Large intestine (tissue), 3 donors: Measurements from ENCODE around the gene DMD. TPM values are rescaled to one million over a fixed set of nuclear protein-coding genes. Genes with fewer than 3 reads are reported as not detected.
A peak's percentile ranks its signal among the peaks of the same experiment; 100 is the strongest.

Experiments used
- DNase-seq, 2 donors: peaks; one replicate each; pipeline versions ENCODE4 v3.0.0 to v3.0.0-alpha.2; 2013
- H3K27ac ChIP-seq: one replicate; pipeline ENCODE4 v1.5.1; 2013; ENCODE audit warnings: low read length
- H3K27me3 ChIP-seq: 2 replicates; pipeline ENCODE4 v1.6.1; 2013; ENCODE audit warnings: low read length; ENCODE audit not compliant: control insufficient read depth, insufficient read depth
- H3K36me3 ChIP-seq: 2 replicates; pipeline ENCODE4 v1.6.1; 2013; ENCODE audit warnings: low read length; ENCODE audit not compliant: control insufficient read depth, insufficient read depth
- H3K4me1 ChIP-seq: one replicate; pipeline ENCODE4 v1.6.1; 2013; ENCODE audit warnings: low read length; ENCODE audit not compliant: control insufficient read depth, insufficient read depth
- H3K4me3 ChIP-seq: one replicate; pipeline ENCODE4 v1.5.1; 2013; ENCODE audit warnings: low read length
- H3K9me3 ChIP-seq: one replicate; pipeline ENCODE4 v1.6.1; 2013; ENCODE audit warnings: mild to moderate bottlenecking, low read depth, low read length, moderate library complexity; ENCODE audit not compliant: control insufficient read depth
- WGBS: methylation state at CpG from one replicate; pipeline ENCODE4 v1.1.5; 2013; ENCODE audit warnings: low lambda C conversion rate; ENCODE audit not compliant: insufficient coverage; 5-methylcytosine and 5-hydroxymethylcytosine counted together
- polyA plus RNA-seq: library from polyadenylated mRNA; unstranded; fragments of 120-200 nt; gene quantifications from one replicate; pipeline ENCODE4 v1.2.1, GENCODE V29; 2013

DMD gene
- polyA plus RNA-seq, 1 donor, result 23.3 TPM

DNA sequence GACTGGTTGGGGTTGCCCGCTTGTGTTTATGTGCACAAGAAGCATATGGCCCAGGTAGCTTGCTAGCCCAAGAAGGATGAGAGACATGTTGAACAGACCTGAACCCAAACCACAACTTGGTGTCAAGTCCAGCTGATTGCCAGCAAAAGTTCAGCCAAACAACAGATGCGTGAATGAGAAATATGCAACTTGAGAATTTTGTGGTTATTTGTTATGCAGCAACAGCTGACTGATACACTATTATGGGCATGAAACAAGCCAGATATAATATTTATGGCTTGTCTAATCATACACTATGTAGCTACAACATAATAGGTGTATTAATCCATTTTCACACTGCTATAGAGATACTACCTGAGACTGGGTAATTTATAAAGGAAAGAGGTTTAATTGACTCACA is 2073.2 kb downstream of the DMD start:
- no peaks in the 10 kb centered on the region for H3K4me1 ChIP-seq

DNA sequence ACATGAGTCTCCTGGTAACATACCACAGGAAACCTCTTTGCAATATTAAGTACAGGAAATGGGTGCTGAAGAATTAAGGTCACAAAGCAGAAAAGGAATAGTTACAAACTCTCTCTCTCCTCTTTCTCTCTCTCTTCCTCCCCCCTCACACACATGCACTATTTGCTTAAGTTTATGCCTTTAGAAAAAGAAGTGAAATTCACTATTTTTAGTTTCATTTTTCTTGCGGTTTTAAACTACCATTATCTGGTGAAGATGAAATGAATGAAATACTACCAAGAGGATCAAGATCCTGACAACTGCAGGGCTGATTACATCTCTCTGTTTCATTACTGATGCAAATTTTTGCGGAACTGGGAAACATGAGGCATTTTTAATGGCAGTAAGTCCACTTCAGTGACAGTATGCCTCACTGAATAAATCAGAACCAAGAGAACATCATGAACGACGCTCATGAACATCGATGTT is 2075.2 kb downstream of the DMD start:
- Histone ChIP-seq H3K4me3 (no peak overlapping the region), H3K27me3 (no peaks in the 10 kb centered on the region), H3K36me3 (peaks cover 4% of the 10 kb centered on the region), H3K9me3 (peaks cover 5% of the 10 kb centered on the region), H3K27ac (no peak overlapping the region), H3K4me1 (no peaks in the 10 kb centered on the region)
- no peak for DNase-seq
- no CpG with 5 or more reads among the region's 5 CpGs for WGBS

More for the DNA sequence above, 2073.2 kb downstream of the DMD start:
- no peak overlapping the region for H3K27ac ChIP-seq
- H3K9me3 ChIP-seq, result peaks cover 5% of the 10 kb centered on the region
- no peak for DNase-seq
- no peaks in the 10 kb centered on the region for H3K27me3 ChIP-seq
- H3K4me3 ChIP-seq, result no peak overlapping the region
- H3K36me3 ChIP-seq, result no peaks in the 10 kb centered on the region
- WGBS, result no CpG with 5 or more reads among the region's 2 CpGs

DNA sequence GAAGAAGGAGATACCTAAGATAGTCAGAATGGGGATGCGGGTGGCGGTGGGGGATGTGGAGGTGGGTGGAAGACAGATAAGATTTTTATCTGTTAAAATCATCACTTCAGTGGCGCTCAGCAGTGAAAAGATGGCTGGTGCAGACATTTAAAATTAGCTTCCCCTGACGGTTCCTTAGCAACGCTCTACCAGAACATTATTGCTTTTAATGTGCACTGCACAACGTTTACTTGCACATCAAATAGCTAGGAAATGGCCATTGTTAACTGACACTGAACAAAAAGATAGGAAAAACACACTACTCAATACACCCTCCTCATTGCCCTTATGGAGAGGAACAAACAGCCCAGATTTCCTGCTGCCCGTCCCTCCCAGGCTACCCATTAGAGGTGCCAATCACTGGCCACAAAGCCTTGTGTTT is 2078.5 kb downstream of the DMD start:
- Histone ChIP-seq H3K27ac (no peak overlapping the region), H3K4me1 (no peaks in the 10 kb centered on the region), H3K4me3 (no peak overlapping the region), H3K27me3 (no peaks in the 10 kb centered on the region), H3K9me3 (peaks cover under 1% of the 10 kb centered on the region), H3K36me3 (peaks cover 4% of the 10 kb centered on the region)
- no peak for DNase-seq
- no CpG with 5 or more reads among the region's 7 CpGs for WGBS

DNA sequence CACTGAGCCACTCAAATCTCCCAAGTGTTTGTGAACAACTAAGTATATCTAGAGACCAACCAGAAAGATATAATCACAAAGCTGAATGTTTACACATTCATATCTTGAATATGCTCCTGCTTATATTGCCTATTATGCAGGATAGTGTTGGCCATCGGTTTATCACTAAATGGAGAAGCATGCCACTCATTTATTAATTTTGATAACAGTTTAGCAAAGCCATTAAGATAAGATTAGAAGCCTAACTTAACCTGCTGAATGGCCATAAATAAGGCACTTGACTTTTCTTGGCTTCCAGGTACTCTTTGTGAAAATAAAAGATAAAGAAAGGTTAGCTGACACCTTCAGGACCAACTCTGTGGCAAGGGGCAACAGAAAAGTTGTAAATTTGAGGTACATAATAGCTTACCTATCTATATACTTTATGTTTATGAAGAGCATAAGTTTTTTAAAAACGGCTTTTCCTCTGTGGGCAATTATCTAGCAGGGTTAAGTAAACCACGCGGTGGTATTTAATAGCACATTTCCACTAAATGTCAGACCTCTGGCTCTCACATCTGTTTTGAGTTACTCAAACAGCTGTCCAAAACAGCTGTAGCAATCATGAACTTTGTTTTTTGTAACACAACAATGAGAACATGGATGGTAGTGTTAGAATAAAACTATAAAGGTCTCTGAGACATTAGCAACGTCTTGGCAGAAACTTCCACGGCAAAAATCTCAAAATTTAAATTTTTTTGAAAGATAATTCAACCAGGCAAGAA is 2080.7 kb downstream of the DMD start:
- peaks cover 3% of the 10 kb centered on the region for H3K9me3 ChIP-seq
- WGBS, result no CpG with 5 or more reads among the region's 6 CpGs
- no peak overlapping the region for H3K4me3 ChIP-seq
- H3K4me1 ChIP-seq, result no peaks in the 10 kb centered on the region
- no peak overlapping the region for H3K27ac ChIP-seq
- DNase-seq, result no peak
- H3K36me3 ChIP-seq, result peaks cover 4% of the 10 kb centered on the region
- H3K27me3 ChIP-seq, result no peaks in the 10 kb centered on the region

DNA sequence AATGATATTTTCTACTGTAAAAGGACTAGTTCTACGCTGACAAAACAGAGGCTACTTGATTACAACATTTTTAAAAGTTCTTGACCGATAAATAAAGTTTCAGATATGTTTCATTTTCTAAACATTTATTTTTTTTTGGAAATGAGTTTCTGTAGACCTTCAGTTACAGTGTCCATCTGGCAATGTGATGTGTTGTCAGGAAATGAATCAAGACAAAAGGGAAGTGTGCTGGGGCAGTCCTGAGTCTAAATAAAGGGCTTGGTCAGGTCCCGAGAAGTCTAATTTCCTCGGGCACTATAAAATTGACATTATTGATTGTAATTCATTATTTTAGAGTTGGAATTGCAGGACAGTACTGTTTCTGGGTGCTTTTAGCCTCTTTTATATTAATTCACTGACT is 2082.5 kb downstream of the DMD start:
- H3K9me3 ChIP-seq, result peaks cover 3% of the 10 kb centered on the region
- no CpG with 5 or more reads among the region's 4 CpGs for WGBS
- H3K4me3 ChIP-seq, result no peak overlapping the region
- no peak for DNase-seq
- no peaks in the 10 kb centered on the region for H3K4me1 ChIP-seq
- peaks cover 4% of the 10 kb centered on the region for H3K36me3 ChIP-seq
- H3K27me3 ChIP-seq, result no peaks in the 10 kb centered on the region
- H3K27ac ChIP-seq, result no peak overlapping the region

DNA sequence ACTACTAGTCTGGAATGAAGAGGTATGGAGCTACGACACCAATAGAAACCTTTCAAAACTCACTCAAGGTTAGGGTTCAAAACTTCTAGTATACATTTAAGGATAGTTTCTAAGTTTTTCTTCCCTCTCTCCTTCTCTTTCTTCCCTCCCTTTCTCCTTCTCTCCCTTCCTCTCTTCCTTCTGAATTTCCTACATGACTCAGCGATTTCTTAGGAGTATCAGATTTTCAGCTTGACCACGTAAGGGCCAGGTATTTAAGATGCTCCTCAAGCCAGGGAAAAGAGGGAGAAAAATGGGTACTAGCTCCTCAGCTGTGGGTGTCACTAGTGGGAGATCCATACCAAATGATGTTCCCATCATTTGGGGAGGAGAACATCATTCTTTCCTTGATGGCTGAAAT is 2083.6 kb downstream of the DMD start:
- no peak overlapping the region for H3K4me3 ChIP-seq
- no peak overlapping the region for H3K27ac ChIP-seq
- no CpG with 5 or more reads among the region's 3 CpGs for WGBS
- DNase-seq, result no peak
- H3K36me3 ChIP-seq, result peaks cover 4% of the 10 kb centered on the region
- peaks cover 3% of the 10 kb centered on the region for H3K9me3 ChIP-seq
- no peaks in the 10 kb centered on the region for H3K4me1 ChIP-seq
- no peaks in the 10 kb centered on the region for H3K27me3 ChIP-seq

DNA sequence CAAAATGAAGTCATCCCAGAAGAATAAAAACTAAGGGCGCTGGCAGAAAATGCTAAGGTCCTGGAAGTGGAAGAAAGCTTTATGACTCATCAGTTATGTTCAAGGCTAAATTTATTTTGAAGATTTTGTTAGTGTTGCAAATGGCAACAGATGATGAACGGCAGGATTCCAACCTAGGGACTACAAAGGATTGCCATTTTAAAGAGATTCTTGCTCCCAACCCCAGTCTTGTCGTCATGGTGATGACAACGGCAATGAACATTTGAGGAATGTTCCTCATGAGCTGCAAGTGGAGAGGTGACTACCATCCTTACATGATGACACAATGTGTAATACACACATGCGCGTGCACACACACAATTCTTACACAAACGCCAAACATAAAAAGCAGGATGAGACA is 2085.1 kb downstream of the DMD start:
- peaks cover 3% of the 10 kb centered on the region for H3K9me3 ChIP-seq
- H3K27ac ChIP-seq, result no peak overlapping the region
- no peak for DNase-seq
- peaks cover 2% of the 10 kb centered on the region for H3K36me3 ChIP-seq
- no peaks in the 10 kb centered on the region for H3K27me3 ChIP-seq
- no peak overlapping the region for H3K4me3 ChIP-seq
- no peaks in the 10 kb centered on the region for H3K4me1 ChIP-seq
- no CpG with 5 or more reads among the region's 7 CpGs for WGBS

DNA sequence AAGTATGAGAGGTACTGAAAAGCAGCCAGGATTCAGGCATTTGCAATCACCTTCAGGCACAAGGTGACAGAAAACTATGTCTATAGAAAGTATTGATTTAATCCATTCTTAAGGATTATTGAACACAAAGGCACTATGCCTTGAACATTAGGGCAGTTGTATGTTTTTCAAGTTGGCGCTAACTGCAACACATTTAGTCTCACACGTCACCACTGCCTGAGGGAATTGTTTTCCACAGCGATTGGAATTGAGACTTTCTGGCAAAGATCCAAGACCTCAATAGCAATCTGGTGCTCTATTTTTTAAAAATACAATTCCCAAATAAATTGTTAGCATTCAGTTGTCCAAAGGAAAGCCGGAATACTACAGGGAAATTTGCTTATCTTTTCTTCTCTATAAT is 2086.8 kb downstream of the DMD start:
- Histone ChIP-seq H3K27me3 (no peaks in the 10 kb centered on the region), H3K27ac (no peak overlapping the region), H3K4me1 (no peaks in the 10 kb centered on the region), H3K9me3 (peaks cover 3% of the 10 kb centered on the region), H3K4me3 (no peak overlapping the region), H3K36me3 (peaks cover 2% of the 10 kb centered on the region)
- no peak for DNase-seq
- no CpG with 5 or more reads among the region's 4 CpGs for WGBS

DNA sequence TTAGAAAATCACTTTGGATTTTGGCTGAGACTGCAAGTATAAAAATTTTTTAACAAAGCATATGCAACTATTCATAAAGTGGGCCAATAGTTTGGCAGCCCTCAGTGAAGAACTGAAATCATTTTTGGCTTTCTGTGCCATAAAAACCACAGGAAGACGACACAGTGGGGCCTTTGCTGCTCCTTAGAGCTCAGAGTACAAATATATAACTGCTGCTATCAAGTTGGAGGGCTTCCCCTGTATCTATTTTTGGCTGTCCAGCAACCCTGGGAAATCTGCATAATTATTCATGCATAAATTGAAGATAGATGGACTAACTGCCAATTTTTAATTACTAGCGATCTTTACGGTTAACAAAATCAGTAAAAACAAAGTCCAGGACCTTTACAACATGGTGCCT is 2088.0 kb downstream of the DMD start:
- no CpG with 5 or more reads among the region's 3 CpGs for WGBS
- DNase-seq, result no peak
- Histone ChIP-seq H3K27ac (no peak overlapping the region), H3K4me1 (no peaks in the 10 kb centered on the region), H3K36me3 (peaks cover 2% of the 10 kb centered on the region), H3K27me3 (no peaks in the 10 kb centered on the region), H3K9me3 (peaks cover 3% of the 10 kb centered on the region), H3K4me3 (no peak overlapping the region)

DNA sequence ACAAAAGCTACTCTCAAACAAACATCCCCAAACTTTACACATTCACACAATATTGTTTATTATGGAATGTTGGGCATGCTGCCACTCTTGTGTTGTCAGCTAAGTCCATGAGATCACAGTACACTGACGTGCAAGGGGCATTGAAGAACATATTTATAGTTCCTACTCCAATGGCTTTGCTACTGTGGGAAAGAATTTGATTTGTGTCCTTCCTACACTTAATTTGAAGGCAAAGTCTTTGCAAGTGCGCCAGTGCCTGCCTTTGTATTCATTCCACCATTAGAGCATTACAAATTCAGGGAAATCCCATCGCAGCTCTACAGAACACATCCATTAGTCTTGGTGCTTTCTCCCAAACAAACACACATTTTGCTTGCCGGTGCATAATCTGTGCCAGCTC is 2094.1 kb downstream of the DMD start:
- Histone ChIP-seq H3K27ac (no peak overlapping the region), H3K4me1 (no peaks in the 10 kb centered on the region), H3K9me3 (no peaks in the 10 kb centered on the region), H3K27me3 (no peaks in the 10 kb centered on the region), H3K36me3 (peaks cover 2% of the 10 kb centered on the region), H3K4me3 (no peak overlapping the region)
- no peak for DNase-seq
- no CpG with 5 or more reads among the region's 4 CpGs for WGBS

DNA sequence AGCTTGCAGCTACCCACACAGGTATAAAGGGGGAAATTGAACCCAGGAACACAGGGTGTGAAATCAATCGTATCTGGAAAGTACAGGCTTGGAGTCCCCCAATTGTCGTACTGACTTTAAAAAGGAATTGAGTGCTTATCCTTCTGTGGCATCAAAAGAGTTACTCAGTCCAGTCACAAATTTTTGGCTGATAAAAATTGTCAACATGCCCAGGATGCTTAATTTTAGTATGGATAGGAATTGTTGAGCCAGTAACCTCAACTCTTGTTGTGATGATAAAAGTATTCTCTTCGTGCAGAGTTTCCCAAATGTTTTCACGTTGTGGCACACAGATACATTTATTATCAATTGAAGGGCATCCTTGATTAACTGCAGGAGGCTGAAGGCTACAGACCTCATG is 2096.0 kb downstream of the DMD start:
- Histone ChIP-seq H3K27ac (no peak overlapping the region), H3K4me3 (no peak overlapping the region), H3K27me3 (no peaks in the 10 kb centered on the region), H3K36me3 (no peaks in the 10 kb centered on the region), H3K9me3 (no peaks in the 10 kb centered on the region), H3K4me1 (no peaks in the 10 kb centered on the region)
- peak in 1 of 2 donors; percentile 5 for DNase-seq
- no CpG with 5 or more reads among the region's 4 CpGs for WGBS
